OCI-M1 (cell line): ENCODE results near the gene PSAP.

ENCODE experiments used
- DNase-seq: peaks from one replicate; lab custom pipeline; 2025; lab: John Stamatoyannopoulos, UW

PSAP gene

GRCh38 chr10:71807557-71808510 is 43.2 kb downstream of the PSAP start:
- DNase-seq, result no peak

DNA sequence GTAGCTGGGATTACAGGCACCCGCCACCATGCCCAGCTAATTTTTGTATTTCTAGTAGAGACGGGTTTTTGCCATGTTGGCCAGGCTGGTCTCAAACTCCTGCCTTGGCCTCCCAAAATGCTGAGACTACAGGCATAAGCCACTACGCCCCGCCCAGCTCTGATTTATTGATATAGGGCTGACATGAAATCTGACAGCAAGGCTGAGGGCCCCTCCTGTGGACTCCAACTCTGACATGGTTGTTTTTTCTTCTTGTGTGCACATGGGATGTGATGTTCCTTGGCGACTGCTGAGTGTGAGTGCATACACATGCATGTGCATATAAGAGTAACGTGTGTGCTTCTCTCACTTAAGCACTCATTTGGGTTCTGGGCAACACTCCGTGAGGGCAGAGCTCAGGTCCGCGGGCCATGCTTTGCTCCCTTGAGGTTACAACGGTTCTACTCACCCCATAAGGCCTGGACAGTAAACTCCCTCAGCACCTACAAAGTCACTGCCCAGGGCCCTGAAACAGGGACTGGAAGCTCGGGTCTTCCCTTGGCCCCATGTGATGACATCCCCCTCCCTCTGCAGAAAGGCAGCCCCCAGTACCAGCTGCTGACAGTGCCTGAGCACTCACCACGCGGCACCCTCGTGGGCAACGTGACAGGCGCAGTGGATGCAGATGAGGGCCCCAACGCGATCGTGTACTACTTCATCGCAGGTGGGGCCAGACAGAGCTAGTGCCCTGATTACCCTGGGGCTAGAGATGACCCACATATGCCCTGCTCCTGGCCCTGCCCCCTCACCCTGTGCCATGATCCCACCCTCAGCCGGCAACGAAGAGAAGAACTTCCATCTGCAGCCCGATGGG is 44.1 kb downstream of the PSAP start:
- DNase-seq, result no peak

- no peak for DNase-seq
Measured at GRCh38 chr10:71805776-71806703, 45.0 kb downstream of the PSAP start.

DNA sequence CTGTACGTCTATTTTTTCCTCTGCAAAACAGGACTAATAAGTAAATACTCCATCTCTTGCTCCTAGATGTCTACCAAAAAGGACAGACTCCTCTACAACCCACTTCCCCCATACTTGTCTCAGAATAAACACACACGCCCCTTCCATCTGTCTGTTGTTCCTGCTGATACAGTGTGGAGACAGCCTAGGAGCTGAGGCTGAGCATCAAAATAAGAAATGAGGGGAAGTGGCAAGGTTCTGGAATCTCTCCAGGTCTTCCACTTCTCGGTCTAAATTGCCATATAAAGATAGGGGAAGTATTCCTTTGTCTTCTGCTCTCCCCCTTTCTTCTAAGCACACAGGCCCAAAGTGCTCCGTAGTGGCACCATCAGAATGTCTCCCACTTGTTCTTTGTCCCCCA is 47.0 kb downstream of the PSAP start:
- DNase-seq, result peak; percentile 84

GRCh38 chr10:71802715-71803488 is 48.1 kb downstream of the PSAP start:
- no peak for DNase-seq

DNA sequence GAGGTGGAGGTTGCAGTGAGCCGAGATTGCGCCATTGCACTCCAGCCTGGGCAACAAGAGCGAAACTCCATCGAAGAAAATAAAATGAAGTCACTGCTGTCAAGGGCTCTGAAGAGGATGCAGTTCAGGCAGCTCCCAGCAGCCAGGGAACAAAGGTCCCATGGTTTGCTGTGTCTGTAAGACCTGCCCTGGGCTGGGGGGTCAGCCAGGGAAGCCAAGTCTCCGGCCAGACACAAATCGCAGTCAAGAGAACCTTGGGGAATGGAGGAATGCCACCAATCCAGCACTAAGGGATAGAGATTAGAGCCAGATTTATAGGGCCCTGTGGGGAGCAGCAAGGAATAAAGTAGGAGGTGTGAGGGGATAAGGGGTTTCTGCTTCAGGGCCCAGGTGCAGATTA is 48.8 kb downstream of the PSAP start:
- DNase-seq, result no peak

- DNase-seq, result peak; percentile 85
Measured at GRCh38 chr10:71801361-71801760, 49.7 kb downstream of the PSAP start.

- peak; percentile 34 for DNase-seq
Measured at GRCh38 chr10:71799608-71800453, 51.2 kb downstream of the PSAP start.

GRCh38 chr10:71799112-71799511 is 51.9 kb downstream of the PSAP start:
- no peak for DNase-seq

- DNase-seq, result no peak
Measured at GRCh38 chr10:71798308-71798624, 52.8 kb downstream of the PSAP start.

- DNase-seq, result peak; percentile 97
Measured at GRCh38 chr10:71797533-71798307, 53.3 kb downstream of the PSAP start.

GRCh38 chr10:71796749-71797405 is 54.2 kb downstream of the PSAP start:
- no peak for DNase-seq

DNA sequence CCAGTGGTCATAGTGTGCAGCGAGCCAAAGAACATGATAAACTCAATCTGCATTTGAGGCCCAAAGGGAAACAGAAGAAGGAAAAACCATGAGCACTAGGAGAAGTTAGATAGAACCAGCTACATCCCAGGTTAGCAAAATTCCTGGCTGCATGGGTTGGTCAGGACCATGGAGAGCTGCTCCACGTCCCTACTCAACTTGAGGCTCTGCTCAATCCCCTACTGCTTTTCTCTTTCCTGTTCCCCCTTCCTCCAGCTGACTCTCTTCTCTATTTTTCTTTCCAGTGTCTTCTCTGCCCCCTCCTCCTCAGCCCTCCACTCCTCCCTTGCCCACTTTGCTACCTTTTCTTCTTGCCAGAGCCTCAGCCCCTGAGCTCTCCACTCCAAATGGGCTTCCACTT is 55.8 kb downstream of the PSAP start:
- DNase-seq, result peak; percentile 69

DNA sequence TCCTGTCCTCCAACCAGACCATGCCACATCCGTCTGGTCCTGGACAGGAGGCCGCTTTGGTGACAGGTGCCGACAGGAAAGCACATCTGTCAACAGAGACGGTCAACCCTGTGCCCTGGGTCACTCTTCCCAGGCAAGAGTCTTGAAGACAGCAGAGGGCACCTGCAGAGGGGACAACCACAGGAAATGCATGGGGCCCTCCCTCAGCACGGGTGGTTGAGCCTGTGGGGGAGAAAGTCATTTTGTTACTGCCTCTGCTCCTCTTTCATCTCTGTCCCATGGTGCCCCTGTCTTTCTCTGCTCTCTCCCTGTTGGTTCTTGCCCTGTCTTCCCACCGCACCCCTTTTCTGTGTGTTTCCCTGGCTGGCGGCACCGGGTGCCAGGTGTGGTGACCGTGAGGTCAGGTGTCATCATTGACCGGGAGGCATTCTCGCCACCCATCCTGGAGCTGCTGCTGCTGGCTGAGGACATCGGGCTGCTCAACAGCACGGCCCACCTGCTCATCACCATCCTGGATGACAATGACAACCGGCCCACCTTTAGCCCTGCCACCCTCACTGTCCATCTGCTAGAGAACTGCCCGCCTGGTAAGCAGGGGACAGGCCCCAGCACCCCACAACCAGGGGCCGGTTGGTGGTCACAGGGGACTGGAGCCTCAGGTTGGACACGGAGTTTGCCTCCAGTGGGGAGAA is 60.2 kb downstream of the PSAP start:
- DNase-seq, result no peak

DNA sequence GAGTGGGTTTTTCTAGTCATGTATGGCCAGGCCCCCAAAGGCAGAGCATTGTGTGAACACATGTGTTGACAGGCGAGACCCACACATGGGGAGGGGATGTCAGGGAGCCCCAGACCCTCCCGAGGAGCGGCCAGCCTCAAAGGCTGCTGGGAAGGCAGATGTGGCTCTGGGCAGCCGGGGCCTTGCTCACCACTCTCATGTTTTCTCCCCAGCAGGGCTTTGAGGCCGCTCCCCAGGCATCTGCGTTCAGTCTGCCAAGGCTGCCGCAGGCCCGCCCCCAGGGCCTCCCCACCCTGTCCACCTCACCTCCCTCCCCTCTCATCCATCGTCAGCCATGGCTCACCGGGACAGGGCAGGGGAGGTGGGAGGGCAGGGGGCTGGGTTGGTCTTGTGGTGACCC is 61.2 kb downstream of the PSAP start:
- DNase-seq, result no peak

DNA sequence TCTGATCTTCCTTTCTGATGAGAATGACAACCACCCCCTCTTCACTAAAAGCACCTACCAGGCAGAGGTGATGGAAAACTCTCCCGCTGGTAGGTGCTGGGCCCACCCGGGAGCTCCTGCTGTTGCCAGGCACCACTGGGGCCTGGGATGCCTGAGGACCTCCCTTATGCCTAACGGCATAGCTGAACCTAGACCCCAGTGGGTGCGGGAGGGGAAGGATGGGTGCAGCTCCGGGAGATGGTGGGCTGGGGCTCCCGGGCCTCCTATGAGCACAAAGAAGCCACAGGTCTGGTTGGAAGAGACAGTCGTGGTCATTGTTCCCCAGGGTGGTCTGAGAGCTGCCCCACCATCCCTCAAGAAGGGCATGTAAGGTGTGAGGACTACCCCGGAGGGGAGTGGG is 62.1 kb downstream of the PSAP start:
- DNase-seq, result no peak

GRCh38 chr10:71784679-71785272 is 66.3 kb downstream of the PSAP start:
- no peak for DNase-seq
